GM12891 (cell line): ENCODE results near the gene XXYLT1.

Experiments
- PAX5 ChIP-seq: IDR thresholded peaks from 2 replicates; pipeline ENCODE4 v1.6.1; 2011; ENCODE audit warnings: low read length, moderate library complexity, mild to moderate bottlenecking; ENCODE audit not compliant: insufficient read depth, severe bottlenecking
- POLR2A ChIP-seq: IDR thresholded peaks from 2 replicates; pipeline ENCODE4 v1.6.1; 2011; ENCODE audit warnings: low read depth, low read length, control low read depth
- POLR2AphosphoS5 ChIP-seq: IDR thresholded peaks from 2 replicates; pipeline ENCODE4 v1.6.1; 2011; ENCODE audit warnings: low read depth, low read length, control low read depth
- SPI1 ChIP-seq: IDR thresholded peaks from 2 replicates; pipeline ENCODE4 v1.6.1; 2011; ENCODE audit warnings: low read depth, low read length, control low read depth
- TAF1 ChIP-seq: IDR thresholded peaks from 2 replicates; pipeline ENCODE4 v1.6.1; 2011; ENCODE audit warnings: low read depth, low read length, control low read depth

DNA sequence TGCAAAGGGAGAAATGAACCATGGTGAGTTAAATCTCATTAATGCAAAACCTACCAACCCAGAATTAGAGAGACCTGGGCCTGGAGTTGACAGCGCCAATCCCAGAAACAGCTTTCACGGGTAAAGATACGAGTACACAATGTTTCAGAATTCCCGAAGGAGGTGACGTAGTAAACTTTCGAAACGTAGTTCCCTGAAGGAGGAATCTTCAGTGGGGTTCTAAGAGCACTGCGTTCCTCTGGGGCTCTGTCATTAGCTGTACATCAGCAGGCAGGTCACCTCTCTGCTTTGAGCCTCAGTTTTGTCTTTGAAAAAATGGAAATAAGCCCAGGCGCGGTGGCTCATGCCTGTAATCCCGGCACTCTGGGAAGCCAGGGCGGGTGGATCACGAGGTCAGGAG is 152.3 kb downstream of the XXYLT1 start:
- TF ChIP-seq PAX5 (no peak), POLR2A (no peak), SPI1 (no peak), TAF1 (no peak), POLR2AphosphoS5 (no peak)
